CD14-positive monocyte (primary cell): Measurements from ENCODE around the gene VAV1. TPM values are rescaled to one million over a fixed set of nuclear protein-coding genes. Genes with fewer than 3 reads are reported as not detected.

Experiments
- DNase-seq, 3 donors: peaks; one replicate each; pipeline ENCODE4 v3.0.0-alpha.2; 2011 to 2022
- H2AFZ ChIP-seq: 2 replicates; pipeline ENCODE4 v1.6.0; 2012; ENCODE audit warnings: mild to moderate bottlenecking, low read depth, low read length, inconsistent platforms; ENCODE audit not compliant: insufficient read depth, poor library complexity, severe bottlenecking
- H3K27ac ChIP-seq, 2 donors: 1 replicate in 1 of 2; 2 replicates in 1 of 2; pipeline ENCODE4 v1.5.1; 2012 to 2013; ENCODE audit warnings: low read length in 2 of 2, control low read depth in 1 of 2, inconsistent platforms in 1 of 2, low read depth in 1 of 2, mild to moderate bottlenecking in 1 of 2
- H3K27me3 ChIP-seq, 2 donors: one replicate each; pipeline versions ENCODE4 v1.6.0 to v1.6.1; 2011 to 2013; ENCODE audit warnings: low read length in 2 of 2; ENCODE audit not compliant: control insufficient read depth in 2 of 2, insufficient read depth in 2 of 2
- H3K36me3 ChIP-seq, 2 donors: replicated peaks in 1 of 2; 1 replicate in 1 of 2; 2 replicates in 1 of 2; pipeline versions ENCODE4 v1.5.1 to v1.6.1; 2012 to 2013; ENCODE audit warnings: low read length in 2 of 2, control low read depth in 1 of 2, inconsistent platforms in 1 of 2, mild to moderate bottlenecking in 1 of 2; ENCODE audit not compliant: insufficient read depth in 2 of 2, control insufficient read depth in 1 of 2
- H3K4me1 ChIP-seq, 2 donors: 1 replicate in 1 of 2; 2 replicates in 1 of 2; pipeline versions ENCODE4 v1.5.1 to v1.6.1; 2012 to 2013; ENCODE audit warnings: low read length in 2 of 2, control low read depth in 1 of 2, inconsistent platforms in 1 of 2, mild to moderate bottlenecking in 1 of 2, moderate library complexity in 1 of 2; ENCODE audit not compliant: insufficient read depth in 2 of 2, control insufficient read depth in 1 of 2
- H3K4me2 ChIP-seq: replicated peaks from 2 replicates; pipeline ENCODE3; 2012; ENCODE audit warnings: low read length, moderate library complexity, mild to moderate bottlenecking; ENCODE audit not compliant: poor library complexity, severe bottlenecking; ENCODE audit errors: extremely low read depth
- H3K4me3 ChIP-seq, 3 experiments: fragments of 200-600 bp in 1 of 3; sonication (generic) in 1 of 3; replicated peaks in 1 of 3; 1 replicate in 2 of 3; 2 replicates in 1 of 3; pipeline ENCODE4 v1.5.1; 2011 to 2013; ENCODE audit warnings: low read length in 3 of 3, mild to moderate bottlenecking in 3 of 3, control low read depth in 2 of 3, low read depth in 2 of 3, inconsistent platforms in 1 of 3, moderate library complexity in 1 of 3
- H3K79me2 ChIP-seq: 2 replicates; pipeline ENCODE4 v1.6.0; 2012; ENCODE audit warnings: mild to moderate bottlenecking, control low read depth, inconsistent platforms, low read length, moderate library complexity; ENCODE audit not compliant: insufficient read depth
- H3K9ac ChIP-seq: 2 replicates; pipeline ENCODE4 v1.6.0; 2017; ENCODE audit warnings: low read length, mild to moderate bottlenecking; ENCODE audit not compliant: insufficient read depth, poor library complexity, severe bottlenecking
- H3K9me3 ChIP-seq, 2 donors: replicated peaks in 1 of 2; 1 replicate in 1 of 2; 2 replicates in 1 of 2; pipeline versions ENCODE4 v1.5.1 to v1.6.1; 2012 to 2013; ENCODE audit warnings: low read length in 2 of 2, control low read depth in 1 of 2; ENCODE audit not compliant: control insufficient read depth in 1 of 2, insufficient read depth in 1 of 2
- H4K20me1 ChIP-seq: 2 replicates; pipeline ENCODE4 v1.6.0; 2012; ENCODE audit warnings: mild to moderate bottlenecking, low read length, control low read depth, moderate library complexity; ENCODE audit not compliant: insufficient read depth
- H3K27ac Mint-ChIP-seq, 7 donors: one replicate each; pipeline ENCODE4 v1.8.0; 2020; ENCODE audit warnings: mild to moderate bottlenecking in 7 of 7, mixed read lengths in 7 of 7, moderate library complexity in 6 of 7, inconsistent platforms in 2 of 7
- H3K27me3 Mint-ChIP-seq, 3 donors: one replicate each; pipeline ENCODE4 v1.8.0; 2021 to 2022; ENCODE audit warnings: low read depth in 3 of 3, mild to moderate bottlenecking in 3 of 3, mixed read lengths in 3 of 3, moderate library complexity in 3 of 3, inconsistent platforms in 1 of 3
- H3K36me3 Mint-ChIP-seq, 2 donors: one replicate each; pipeline ENCODE4 v1.8.0; 2020; ENCODE audit warnings: mixed read lengths in 2 of 2, inconsistent platforms in 1 of 2, mild to moderate bottlenecking in 1 of 2
- H3K4me1 Mint-ChIP-seq: one replicate; pipeline ENCODE4 v1.8.0; 2020; ENCODE audit warnings: mild to moderate bottlenecking, mixed read lengths
- H3K4me3 Mint-ChIP-seq, 2 donors: one replicate each; pipeline ENCODE4 v1.8.0; 2020; ENCODE audit warnings: mild to moderate bottlenecking in 2 of 2, mixed read lengths in 2 of 2, moderate library complexity in 1 of 2
- H3K9me3 Mint-ChIP-seq, 7 donors: one replicate each; pipeline ENCODE4 v1.8.0; 2020 to 2022; ENCODE audit warnings: mixed read lengths in 7 of 7, mild to moderate bottlenecking in 6 of 7, moderate library complexity in 6 of 7, inconsistent platforms in 2 of 7
- CTCF ChIP-seq: fragments of 200-600 bp; IDR thresholded peaks from one replicate; pipeline ENCODE4 v1.8.0; 2022; ENCODE audit warnings: antibody characterized with exemption, mild to moderate bottlenecking
- WGBS: methylation state at CpG from one replicate; pipeline ENCODE4 v1.1.5; 2013; ENCODE audit warnings: missing lambda C conversion rate; ENCODE audit not compliant: insufficient coverage; 5-methylcytosine and 5-hydroxymethylcytosine counted together
- intact Hi-C, 2 donors: fragments of 100-400 bp; cut with micrococcal nuclease; formaldehyde crosslinking; loops; one replicate each; pipeline versions ENCODE4 v1.15.0 to v1.15.1; 2023
- polyA plus RNA-seq, 3 donors: library from polyadenylated mRNA; depleted of rRNA in 1 of 3; unstranded in 2 of 3; stranded (reverse) in 1 of 3; fragments of 300-500 nt in 2 of 3; fragments of >200 nt in 1 of 3; fragmentation: Illumina TruSeq in 2 of 3; gene quantifications; 1 replicate in 2 of 3; 2 replicates in 1 of 3; pipeline ENCODE4 v1.2.3, GENCODE V29; 2012 to 2021

VAV1 gene
- polyA plus RNA-seq, 3 donors = 21.3 to 81.2 (median 30.2) TPM

GRCh38 chr19:6854758-6855157, 82.2 kb downstream of the VAV1 start:
- no peak for TF ChIP-seq CTCF
- H3K27me3 Mint-ChIP-seq = no peaks in the 10 kb centered on the region
- WGBS = 88% methylated on average over 2 of the region's 2 CpGs
- intact Hi-C loops = no loop called here
- peaks cover 72 to 79% of the 10 kb centered on the region in 2 donors for H3K36me3 ChIP-seq
- H2AFZ ChIP-seq = no peak overlapping the region
- DNase-seq = no peak
- H3K27ac Mint-ChIP-seq = peak overlapping the region in 2 of 7 donors; percentile 37 to 74
- H3K79me2 ChIP-seq = no peaks in the 10 kb centered on the region
- no peaks in the 10 kb centered on the region for H3K4me1 ChIP-seq
- no peak overlapping the region for H3K4me2 ChIP-seq
- no peak overlapping the region for H3K4me3 Mint-ChIP-seq
- no peak overlapping the region for H3K4me3 ChIP-seq
- H3K36me3 Mint-ChIP-seq = peaks cover 69 to 81% of the 10 kb centered on the region in 2 donors
- no peak overlapping the region for H3K9ac ChIP-seq
- H3K27me3 ChIP-seq = no peaks in the 10 kb centered on the region
- peaks cover 48% of the 10 kb centered on the region for H4K20me1 ChIP-seq
- peaks cover 0 to 2% (median 0%) of the 10 kb centered on the region in 7 donors for H3K9me3 Mint-ChIP-seq
- H3K27ac ChIP-seq = no peak overlapping the region
- H3K4me1 Mint-ChIP-seq = no peaks in the 10 kb centered on the region
- H3K9me3 ChIP-seq = no peaks in the 10 kb centered on the region

DNA sequence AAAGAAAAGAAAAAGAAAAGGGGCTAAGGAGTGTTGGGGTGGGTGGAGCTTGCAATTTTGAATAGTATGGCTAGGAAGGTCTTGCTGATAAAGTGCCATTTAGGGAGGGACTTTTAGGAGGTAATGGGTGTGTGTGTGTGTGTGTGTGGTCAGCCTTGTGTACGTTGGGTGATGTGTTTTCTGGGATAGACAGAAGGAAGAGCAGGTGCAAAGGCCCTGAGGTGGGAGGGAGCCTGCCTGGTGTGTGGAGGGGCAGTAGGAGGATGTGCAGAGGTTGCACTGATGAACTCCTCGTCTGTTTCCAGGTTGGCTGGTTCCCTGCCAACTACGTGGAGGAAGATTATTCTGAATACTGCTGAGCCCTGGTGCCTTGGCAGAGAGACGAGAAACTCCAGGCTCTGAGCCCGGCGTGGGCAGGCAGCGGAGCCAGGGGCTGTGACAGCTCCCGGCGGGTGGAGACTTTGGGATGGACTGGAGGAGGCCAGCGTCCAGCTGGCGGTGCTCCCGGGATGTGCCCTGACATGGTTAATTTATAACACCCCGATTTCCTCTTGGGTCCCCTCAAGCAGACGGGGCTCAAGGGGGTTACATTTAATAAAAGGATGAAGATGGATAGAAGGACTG, 84.4 kb downstream of the VAV1 start:
- H3K36me3 Mint-ChIP-seq = peaks cover 52 to 62% of the 10 kb centered on the region in 2 donors
- H3K9ac ChIP-seq = no peak overlapping the region
- H3K9me3 Mint-ChIP-seq = peaks cover 0 to 2% (median 0%) of the 10 kb centered on the region in 7 donors
- no peaks in the 10 kb centered on the region for H3K27me3 ChIP-seq
- no peaks in the 10 kb centered on the region for H3K9me3 ChIP-seq
- TF ChIP-seq CTCF = no peak
- peaks cover 35% of the 10 kb centered on the region for H4K20me1 ChIP-seq
- no peaks in the 10 kb centered on the region for H3K79me2 ChIP-seq
- no peaks in the 10 kb centered on the region for H3K4me1 ChIP-seq
- peaks cover 2% of the 10 kb centered on the region for H3K4me1 Mint-ChIP-seq
- H3K36me3 ChIP-seq = peaks cover 50 to 58% of the 10 kb centered on the region in 2 donors
- no peak overlapping the region for H3K4me2 ChIP-seq
- H3K27ac Mint-ChIP-seq = peak overlapping the region in 5 of 7 donors; percentile 2 to 43 (median 28)
- WGBS = 88% methylated on average over 7 of the region's 14 CpGs
- H3K27me3 Mint-ChIP-seq = peaks cover 0 to 2% (median 0%) of the 10 kb centered on the region in 3 donors
- DNase-seq = no peak
- H3K4me3 Mint-ChIP-seq = no peak overlapping the region
- H3K27ac ChIP-seq = no peak overlapping the region
- no peak overlapping the region for H3K4me3 ChIP-seq
- intact Hi-C loops = no loop called here
- H2AFZ ChIP-seq = no peak overlapping the region
